HG02763 (cell line): Measurements from ENCODE around the gene NEK10.
A peak's percentile ranks its signal among the peaks of the same experiment; 100 is the strongest.

ENCODE experiments used
- ATAC-seq: cut with Tn5 transposase; IDR thresholded peaks from one replicate; pipeline ENCODE4 v1.9.1; 2021; ENCODE audit warnings: mild to moderate bottlenecking, moderate library complexity; ENCODE audit not compliant: unreplicated experiment

Gene NEK10

GRCh38 chr3:27185231-27185989, 183.8 kb downstream of the NEK10 start:
- ATAC-seq = no peak

- no peak for ATAC-seq
Observed at GRCh38 chr3:27184261-27184660, 184.9 kb downstream of the NEK10 start.

DNA sequence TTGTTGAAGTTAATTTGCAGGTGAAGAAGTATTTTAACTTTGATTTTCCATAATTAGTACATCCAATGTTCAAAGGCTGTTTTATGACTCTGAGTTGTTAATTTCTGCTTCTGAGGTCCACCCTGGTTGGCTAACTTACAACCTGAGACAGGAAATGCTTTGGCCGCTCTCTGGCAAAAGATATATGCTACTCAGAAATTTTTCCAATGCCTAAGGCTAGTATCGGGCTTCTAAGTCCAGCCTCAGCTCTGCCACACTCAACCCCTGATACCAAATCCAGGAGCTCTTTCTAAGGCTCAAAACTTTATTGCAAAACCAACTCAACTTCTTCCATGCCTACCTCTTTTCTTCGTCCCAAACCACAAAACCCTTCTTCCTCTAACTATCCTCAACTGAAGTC, 192.9 kb downstream of the NEK10 start:
- no peak for ATAC-seq

- no peak for ATAC-seq
Observed at GRCh38 chr3:27174530-27174929, 194.7 kb downstream of the NEK10 start.

DNA sequence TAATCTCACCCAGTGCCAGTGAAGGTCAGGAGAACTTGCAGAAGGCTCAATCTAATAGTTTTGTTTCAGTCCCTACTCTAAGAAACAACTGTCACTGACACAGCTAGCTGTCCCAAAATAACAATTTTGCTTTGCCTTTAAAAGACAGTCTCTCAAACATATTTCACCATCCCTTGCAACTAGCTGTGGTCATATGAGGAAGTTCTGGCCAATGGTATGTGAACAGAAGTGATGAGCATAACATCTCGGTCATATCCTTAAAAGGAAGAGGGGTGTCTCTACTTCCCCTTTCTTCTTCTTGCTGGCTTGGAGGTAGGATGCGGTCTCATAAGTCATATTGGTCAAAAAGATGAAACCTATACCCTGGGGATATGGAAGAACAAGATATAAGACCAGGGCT, 198.1 kb downstream of the NEK10 start:
- peak; percentile 69 for ATAC-seq

DNA sequence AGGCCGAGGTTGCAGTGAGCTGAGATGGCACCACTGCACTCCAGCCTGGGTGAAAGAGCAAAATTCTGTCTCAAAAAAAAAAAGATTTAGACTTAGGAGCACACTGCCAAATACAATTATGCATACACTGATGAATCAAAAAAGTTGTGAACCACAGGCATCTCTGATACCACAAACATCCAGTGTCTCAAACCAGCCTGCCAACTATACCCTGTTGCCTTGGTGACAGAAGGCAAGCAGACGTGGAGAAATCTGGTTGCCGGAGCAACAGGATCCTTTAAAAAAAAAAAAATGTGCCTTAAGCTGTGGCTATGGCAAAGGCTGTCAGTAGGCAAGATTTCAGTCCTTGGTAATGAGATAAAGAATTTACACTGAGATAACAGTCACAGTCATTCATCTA, 202.3 kb downstream of the NEK10 start:
- ATAC-seq = no peak

DNA sequence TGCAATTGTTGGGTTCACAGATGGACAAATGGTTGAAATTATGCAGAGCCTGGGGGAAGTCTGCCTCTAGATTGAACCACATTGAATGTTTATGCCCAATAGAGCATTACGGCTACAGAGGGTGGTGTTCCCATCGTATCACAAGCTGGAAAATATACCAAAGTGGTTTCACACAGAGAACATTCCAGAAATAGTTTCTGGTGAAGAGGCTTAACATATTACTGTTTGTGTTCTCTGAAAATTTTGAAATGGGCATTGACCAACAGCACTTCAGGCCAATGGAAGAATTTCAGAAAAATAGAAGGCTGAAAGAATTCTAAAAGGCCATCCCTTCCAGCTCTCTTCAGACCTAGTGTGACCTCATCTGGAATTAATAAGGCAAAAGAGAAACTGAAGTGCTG, 203.9 kb downstream of the NEK10 start:
- no peak for ATAC-seq

- no peak for ATAC-seq
Observed at GRCh38 chr3:27160779-27161287, 208.3 kb downstream of the NEK10 start.

- ATAC-seq = no peak
Observed at GRCh38 chr3:27160146-27160545, 209.0 kb downstream of the NEK10 start.

- ATAC-seq = no peak
Observed at GRCh38 chr3:27147215-27147614, 222.0 kb downstream of the NEK10 start.

GRCh38 chr3:27146786-27147185, 222.4 kb downstream of the NEK10 start:
- ATAC-seq = no peak

GRCh38 chr3:27145719-27146118, 223.5 kb downstream of the NEK10 start:
- ATAC-seq = no peak

DNA sequence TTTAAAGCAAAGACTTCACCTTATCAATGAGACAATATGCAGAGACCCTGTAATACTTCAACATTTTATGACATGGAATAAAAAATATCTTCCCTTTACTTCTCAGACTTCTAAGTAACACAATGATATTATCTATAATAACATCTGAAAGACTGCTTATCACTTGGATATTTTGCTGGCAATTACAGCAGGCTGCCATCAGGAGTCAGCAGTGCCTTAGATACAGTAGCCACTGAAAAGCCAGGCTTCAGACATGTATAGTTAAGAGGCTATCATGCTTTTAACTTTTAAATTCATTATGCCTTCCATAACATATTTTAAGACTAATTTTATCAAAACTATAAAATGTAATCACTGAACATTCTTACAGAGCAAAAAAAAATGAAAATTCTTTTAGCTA, 227.5 kb downstream of the NEK10 start:
- no peak for ATAC-seq

DNA sequence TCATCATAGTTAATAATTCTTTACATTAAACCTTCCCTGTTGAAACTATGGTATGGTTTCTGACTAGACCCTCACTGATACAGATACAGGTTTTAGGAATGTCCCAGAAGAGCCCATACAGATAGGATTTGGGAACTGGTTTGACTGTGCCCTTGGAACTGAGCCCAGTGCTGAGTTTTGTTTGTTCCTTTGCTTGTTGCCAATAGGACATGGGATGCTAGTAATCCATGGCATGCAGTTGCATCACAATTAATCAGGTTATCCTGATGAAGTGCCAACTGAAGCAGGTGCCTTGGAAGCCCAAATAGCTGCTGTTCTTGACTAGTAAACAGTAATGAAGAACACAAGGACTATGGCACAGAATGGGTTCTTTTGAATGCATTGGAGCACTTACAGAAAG, 230.6 kb downstream of the NEK10 start:
- no peak for ATAC-seq

DNA sequence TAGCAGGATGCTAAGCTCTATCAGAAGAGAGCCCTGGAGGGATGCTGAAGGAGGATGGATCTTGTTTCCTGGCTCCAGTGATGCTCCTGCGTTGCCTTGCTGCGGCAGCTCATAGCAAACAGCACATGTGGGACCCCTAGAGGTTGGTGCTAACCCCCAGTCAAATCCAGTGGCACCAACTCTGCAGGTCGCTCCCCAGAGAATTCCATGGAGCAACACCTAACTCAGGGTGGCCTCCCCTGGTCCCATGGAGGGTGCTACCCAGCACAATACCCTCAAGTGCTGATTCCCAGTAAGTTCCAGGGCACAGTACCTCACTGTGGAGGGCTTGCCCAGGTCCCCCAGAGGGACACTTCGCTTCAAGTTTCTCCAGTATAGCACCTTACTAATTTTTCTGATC, 231.2 kb downstream of the NEK10 start:
- ATAC-seq = no peak

GRCh38 chr3:27134171-27134796, 234.9 kb downstream of the NEK10 start:
- peak; percentile 91 for ATAC-seq

GRCh38 chr3:27133060-27133459, 236.1 kb downstream of the NEK10 start:
- no peak for ATAC-seq

GRCh38 chr3:27130796-27131195, 238.4 kb downstream of the NEK10 start:
- no peak for ATAC-seq

GRCh38 chr3:27127879-27128278, 241.3 kb downstream of the NEK10 start:
- no peak for ATAC-seq

DNA sequence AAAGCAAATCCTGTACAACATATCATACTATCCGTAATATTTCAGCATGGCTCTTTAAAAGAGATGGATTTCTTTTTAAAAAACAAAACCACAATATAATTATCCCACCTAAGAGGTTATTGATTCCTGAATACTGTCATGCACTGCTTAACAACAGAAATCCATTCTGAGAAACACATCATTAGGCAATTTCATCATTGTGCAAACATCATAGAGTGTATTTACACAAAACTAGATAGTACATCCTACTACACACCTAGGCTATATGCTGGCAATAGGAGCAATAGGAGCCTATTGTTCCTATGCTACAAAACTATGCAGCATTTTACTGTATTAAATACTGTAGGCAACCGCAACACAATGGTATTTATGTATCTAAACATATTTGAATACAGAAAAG, 242.0 kb downstream of the NEK10 start:
- no peak for ATAC-seq

DNA sequence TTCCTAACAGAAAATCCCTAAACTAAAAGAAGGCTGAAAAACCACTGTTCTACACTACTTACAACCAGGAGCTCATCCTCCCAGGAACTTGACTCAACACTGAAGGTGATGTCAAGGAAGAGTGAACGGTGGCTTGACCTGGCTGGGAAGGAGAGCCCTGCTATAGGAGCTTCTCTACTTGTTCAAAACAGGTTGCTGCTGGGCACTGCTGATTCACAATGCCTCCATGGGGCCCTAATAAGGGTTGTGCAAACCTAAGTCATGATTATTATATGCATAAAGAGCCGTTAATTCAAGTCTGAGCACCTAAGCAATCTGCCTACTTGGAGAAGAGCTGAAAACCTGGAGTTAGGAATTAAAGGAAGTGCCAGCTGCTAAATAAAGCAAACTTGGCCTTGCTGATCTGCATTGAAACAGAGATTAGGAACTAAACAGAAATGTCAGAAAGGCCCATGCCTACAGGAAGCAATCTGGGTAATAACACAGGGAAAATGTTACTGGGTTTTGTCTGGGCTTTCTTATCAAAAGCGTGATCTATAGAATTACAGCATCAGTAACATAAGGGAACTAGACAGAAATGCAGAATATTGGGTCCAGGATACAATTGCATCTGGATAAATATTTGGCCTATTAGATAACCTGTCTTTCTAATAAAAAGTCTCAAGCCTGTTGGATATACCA, 243.2 kb downstream of the NEK10 start:
- no peak for ATAC-seq

DNA sequence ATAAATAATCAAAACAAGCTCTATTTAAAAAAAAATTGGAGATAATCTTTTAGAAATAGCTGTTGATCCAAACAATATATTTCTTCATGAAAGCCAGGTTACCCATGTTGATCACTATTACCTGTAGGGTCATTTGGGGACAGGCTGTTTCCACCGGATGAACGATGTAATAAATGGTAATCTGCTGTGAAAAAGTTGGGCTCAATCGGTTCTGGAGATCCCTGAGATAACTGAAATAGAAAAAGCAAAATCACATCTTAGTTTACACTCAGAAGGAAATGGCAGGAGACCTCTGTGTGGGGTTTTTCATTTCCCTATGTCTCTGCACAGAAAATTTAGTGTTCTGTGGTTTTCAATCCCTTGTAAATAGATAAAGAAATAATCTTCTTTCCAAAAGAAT, 249.5 kb downstream of the NEK10 start:
- ATAC-seq = no peak
